Measurements from ENCODE around the gene CFDP1. TPM values are rescaled to one million over a fixed set of nuclear protein-coding genes. Genes with fewer than 3 reads are reported as not detected.
A peak's percentile ranks its signal among the peaks of the same experiment; 100 is the strongest.

The CFDP1 gene
- total and polyA plus RNA-seq, 2 of the 13 experiments (the other 11 are each of a cell fraction or from before 2014, with no cell fraction given), result 78.6 to 153 TPM

DNA sequence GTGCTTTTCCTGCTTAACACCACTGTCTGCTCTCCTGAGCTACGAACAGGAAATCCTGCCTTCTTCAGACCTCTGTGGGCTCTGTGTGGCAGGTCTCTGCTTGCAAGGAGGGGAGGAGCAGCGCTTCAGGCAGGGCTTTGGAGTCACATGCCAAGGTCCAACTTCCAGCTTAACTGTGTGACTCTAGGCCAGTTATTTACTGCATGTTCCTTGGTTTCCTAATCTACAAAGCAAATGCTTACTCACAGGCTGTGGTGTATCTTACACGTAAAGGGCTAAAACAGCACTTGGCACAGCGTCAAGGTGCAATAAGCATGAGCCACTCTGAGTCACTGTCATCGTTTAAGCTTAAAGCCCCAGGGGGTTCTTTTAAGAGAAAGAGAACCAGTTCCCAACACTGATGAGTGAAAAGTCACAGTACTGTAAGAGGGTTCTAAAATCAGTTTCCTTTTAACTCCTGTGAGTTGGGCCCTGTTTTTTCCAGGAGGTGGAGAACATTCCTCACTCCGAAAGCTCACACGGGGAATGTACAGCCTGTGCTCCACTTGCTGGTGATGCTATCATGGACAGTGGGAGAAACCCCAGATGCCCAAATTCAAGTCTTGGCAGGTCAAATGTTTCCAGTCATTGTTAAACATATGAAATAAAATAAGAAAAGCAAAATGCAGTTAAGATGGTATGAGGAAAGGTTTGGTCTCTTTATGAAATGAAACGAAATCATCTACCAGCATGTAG, 127.8 kb downstream of the CFDP1 start (continued):
- TF ChIP-seq ZSCAN9 (CRISPR knock-in tag; IDR thresholded peaks at IDR 0.05; ENCODE audit: borderline replicate concordance), result peak; percentile 91
- TF ChIP-seq, protein P1, sequence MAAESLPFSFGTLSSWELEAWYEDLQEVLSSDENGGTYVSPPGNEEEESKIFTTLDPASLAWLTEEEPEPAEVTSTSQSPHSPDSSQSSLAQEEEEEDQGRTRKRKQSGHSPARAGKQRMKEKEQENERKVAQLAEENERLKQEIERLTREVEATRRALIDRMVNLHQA (CRISPR knock-in tag; IDR thresholded peaks at IDR 0.05), result no peak
- TF ChIP-seq, protein P2, sequence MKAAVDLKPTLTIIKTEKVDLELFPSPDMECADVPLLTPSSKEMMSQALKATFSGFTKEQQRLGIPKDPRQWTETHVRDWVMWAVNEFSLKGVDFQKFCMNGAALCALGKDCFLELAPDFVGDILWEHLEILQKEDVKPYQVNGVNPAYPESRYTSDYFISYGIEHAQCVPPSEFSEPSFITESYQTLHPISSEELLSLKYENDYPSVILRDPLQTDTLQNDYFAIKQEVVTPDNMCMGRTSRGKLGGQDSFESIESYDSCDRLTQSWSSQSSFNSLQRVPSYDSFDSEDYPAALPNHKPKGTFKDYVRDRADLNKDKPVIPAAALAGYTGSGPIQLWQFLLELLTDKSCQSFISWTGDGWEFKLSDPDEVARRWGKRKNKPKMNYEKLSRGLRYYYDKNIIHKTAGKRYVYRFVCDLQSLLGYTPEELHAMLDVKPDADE (CRISPR knock-in tag; IDR thresholded peaks at IDR 0.05), result no peak
- 0 out of 2 replicates have a peak, but pooled peaks have one; percentile 41 for TF ChIP-seq ZNF230 (CRISPR knock-in tag; IDR thresholded peaks at IDR 0.05)
- peak; percentile 95 for TF ChIP-seq ZBTB20 (CRISPR knock-in tag; IDR thresholded peaks at IDR 0.05; ENCODE audit: borderline replicate concordance, low read depth)
- TF ChIP-seq FOXK2 (IDR thresholded peaks at IDR 0.05), result peak; percentile 93
- TF ChIP-seq, protein P3, sequence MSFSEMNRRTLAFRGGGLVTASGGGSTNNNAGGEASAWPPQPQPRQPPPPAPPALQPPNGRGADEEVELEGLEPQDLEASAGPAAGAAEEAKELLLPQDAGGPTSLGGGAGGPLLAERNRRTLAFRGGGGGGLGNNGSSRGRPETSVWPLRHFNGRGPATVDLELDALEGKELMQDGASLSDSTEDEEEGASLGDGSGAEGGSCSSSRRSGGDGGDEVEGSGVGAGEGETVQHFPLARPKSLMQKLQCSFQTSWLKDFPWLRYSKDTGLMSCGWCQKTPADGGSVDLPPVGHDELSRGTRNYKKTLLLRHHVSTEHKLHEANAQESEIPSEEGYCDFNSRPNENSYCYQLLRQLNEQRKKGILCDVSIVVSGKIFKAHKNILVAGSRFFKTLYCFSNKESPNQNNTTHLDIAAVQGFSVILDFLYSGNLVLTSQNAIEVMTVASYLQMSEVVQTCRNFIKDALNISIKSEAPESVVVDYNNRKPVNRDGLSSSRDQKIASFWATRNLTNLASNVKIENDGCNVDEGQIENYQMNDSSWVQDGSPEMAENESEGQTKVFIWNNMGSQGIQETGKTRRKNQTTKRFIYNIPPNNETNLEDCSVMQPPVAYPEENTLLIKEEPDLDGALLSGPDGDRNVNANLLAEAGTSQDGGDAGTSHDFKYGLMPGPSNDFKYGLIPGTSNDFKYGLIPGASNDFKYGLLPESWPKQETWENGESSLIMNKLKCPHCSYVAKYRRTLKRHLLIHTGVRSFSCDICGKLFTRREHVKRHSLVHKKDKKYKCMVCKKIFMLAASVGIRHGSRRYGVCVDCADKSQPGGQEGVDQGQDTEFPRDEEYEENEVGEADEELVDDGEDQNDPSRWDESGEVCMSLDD (CRISPR knock-in tag; IDR thresholded peaks at IDR 0.05; ENCODE audit: borderline replicate concordance), result no peak
- 0 out of 2 replicates have a peak, but pooled peaks have one; percentile 64 for TF ChIP-seq ZNF629 (CRISPR knock-in tag; conservative IDR thresholded peaks at IDR 0.05)
- TF ChIP-seq ZNF235 (CRISPR knock-in tag; IDR thresholded peaks at IDR 0.05; ENCODE audit: borderline replicate concordance), result no peak
- peak; percentile 70 for TF ChIP-seq PHF5A (CRISPR knock-in tag; IDR thresholded peaks at IDR 0.05; ENCODE audit: low read depth, unreplicated experiment)
- peak; percentile 83 for TF ChIP-seq NFE2 (CRISPR knock-in tag; IDR thresholded peaks at IDR 0.05)
- TF ChIP-seq, protein P4, sequence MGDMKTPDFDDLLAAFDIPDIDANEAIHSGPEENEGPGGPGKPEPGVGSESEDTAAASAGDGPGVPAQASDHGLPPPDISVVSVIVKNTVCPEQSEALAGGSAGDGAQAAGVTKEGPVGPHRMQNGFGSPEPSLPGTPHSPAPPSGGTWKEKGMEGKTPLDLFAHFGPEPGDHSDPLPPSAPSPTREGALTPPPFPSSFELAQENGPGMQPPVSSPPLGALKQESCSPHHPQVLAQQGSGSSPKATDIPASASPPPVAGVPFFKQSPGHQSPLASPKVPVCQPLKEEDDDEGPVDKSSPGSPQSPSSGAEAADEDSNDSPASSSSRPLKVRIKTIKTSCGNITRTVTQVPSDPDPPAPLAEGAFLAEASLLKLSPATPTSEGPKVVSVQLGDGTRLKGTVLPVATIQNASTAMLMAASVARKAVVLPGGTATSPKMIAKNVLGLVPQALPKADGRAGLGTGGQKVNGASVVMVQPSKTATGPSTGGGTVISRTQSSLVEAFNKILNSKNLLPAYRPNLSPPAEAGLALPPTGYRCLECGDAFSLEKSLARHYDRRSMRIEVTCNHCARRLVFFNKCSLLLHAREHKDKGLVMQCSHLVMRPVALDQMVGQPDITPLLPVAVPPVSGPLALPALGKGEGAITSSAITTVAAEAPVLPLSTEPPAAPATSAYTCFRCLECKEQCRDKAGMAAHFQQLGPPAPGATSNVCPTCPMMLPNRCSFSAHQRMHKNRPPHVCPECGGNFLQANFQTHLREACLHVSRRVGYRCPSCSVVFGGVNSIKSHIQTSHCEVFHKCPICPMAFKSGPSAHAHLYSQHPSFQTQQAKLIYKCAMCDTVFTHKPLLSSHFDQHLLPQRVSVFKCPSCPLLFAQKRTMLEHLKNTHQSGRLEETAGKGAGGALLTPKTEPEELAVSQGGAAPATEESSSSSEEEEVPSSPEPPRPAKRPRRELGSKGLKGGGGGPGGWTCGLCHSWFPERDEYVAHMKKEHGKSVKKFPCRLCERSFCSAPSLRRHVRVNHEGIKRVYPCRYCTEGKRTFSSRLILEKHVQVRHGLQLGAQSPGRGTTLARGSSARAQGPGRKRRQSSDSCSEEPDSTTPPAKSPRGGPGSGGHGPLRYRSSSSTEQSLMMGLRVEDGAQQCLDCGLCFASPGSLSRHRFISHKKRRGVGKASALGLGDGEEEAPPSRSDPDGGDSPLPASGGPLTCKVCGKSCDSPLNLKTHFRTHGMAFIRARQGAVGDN (CRISPR knock-in tag; IDR thresholded peaks at IDR 0.05), result peak; percentile 52; the same call in 1 of the 2 replicates
- no peak; the same call in 1 of the 2 replicates for TF ChIP-seq DR1 (CRISPR knock-in tag; IDR thresholded peaks at IDR 0.05)
- TF ChIP-seq, protein P5, sequence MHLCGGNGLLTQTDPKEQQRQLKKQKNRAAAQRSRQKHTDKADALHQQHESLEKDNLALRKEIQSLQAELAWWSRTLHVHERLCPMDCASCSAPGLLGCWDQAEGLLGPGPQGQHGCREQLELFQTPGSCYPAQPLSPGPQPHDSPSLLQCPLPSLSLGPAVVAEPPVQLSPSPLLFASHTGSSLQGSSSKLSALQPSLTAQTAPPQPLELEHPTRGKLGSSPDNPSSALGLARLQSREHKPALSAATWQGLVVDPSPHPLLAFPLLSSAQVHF (CRISPR knock-in tag; IDR thresholded peaks at IDR 0.05), result no peak
- no peak for TF ChIP-seq ZNF24 (IDR thresholded peaks at IDR 0.05)
- 0 out of 2 replicates have a peak, but pooled peaks have one; percentile 57 for TF ChIP-seq ZNF263 (CRISPR knock-in tag; IDR thresholded peaks at IDR 0.05)
- peak; percentile 85 for TF ChIP-seq ISL2 (CRISPR knock-in tag; IDR thresholded peaks at IDR 0.05)
- peak; percentile 93 for TF ChIP-seq HMG20A (CRISPR knock-in tag; IDR thresholded peaks at IDR 0.05; ENCODE audit: borderline replicate concordance)

Measured in HepG2 (cell line).